Measurements from ENCODE around the gene SLMAP.
A peak's percentile ranks its signal among the peaks of the same experiment; 100 is the strongest.

Gene SLMAP

DNA sequence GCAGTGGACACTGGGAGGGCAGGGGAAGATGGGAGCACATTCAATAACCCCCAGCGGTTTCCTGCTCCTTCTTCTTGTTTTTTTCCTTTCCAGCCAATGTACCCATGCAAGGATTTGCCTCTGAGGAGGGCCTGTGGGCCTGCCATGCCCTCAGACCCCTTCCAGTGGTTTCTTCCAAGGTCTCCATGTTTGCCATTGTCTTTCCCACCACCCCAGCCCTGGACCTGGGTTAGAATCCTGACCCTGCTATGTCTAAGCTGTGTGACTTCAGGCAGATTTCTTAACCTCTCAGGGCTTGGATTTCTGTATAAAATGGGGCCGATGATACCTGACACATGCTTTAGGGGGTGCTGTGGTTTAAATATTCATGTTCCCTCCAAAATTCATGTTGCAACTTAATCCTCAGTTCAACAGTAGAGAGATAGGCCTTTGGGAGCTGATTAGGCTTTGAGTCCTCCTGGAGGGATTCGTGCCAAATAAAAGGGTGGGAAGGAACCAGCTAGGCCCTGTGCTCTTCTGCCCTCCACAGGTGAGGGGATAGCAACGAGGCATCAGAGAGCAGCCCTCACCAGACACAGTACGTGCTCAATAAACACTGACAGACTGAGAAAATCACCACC lies 205.8 kb downstream of the SLMAP start:
- no peak for DNase-seq (ENCODE audit: low read depth)

DNA sequence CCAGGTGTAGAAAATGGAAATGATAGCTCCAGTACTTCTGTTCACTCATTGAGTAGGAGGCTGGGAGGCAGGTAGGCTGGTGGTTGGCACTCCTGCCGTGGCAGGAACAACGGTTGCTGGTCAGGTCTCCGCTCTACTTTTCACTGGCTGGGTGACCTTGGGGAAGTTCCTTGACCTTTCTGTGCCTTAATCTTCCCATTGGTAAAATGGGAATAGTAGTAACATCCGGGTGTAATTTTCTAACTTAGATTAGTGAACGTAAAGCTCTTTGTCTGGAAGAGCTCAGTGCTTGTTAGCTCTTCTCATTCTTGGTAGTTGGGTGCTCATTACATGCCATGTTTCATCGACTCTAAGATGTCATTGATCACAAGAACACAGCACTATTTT lies 206.3 kb downstream of the SLMAP start:
- DNase-seq (ENCODE audit: low read depth) = no peak

DNA sequence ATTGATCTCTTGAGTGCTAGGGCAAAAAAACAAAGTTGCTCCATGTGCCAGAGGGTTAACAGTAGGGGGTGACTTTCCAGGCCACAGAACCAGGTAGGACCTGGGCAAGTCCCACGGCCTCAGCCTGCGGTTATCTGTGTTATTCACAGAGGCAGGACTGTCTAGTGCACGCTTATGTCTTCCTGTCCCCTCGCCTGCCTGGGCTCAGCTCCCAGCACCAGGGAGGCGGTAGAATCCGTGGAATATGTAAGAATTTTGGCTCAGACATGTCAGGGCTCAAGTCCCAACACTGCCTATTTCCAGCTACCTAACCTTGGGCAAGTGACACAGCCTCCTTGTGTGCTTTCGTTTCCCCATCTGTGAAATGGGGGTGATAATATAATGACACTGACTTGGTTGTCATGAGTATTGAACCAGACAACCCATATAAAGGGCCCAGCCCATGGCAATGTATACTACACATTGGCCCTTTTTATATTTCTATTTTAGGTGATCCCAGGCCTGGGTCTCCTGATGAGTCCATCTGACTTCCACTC lies 207.8 kb downstream of the SLMAP start:
- no peak for DNase-seq (ENCODE audit: low read depth)

DNA sequence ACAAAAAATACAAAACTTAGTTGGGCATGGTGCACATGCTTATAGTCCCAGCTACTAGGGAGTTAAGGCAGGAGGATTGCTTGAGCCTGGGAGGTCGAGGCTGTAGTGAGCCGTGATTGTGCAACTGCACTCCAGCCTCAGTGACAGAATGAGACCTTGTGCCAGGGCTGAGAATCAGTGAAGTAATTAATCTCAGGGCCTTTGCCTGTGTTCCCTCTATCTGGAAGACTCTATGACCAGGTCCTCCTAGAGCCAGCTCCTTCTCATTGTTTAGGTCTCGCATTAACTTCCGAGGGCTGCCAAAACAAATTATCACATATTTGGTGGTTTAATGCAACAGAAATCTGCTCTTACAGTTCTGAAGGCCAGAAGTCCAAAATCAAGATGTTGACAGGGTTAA lies 210.7 kb downstream of the SLMAP start:
- DNase-seq (ENCODE audit: low read depth) = no peak

DNA sequence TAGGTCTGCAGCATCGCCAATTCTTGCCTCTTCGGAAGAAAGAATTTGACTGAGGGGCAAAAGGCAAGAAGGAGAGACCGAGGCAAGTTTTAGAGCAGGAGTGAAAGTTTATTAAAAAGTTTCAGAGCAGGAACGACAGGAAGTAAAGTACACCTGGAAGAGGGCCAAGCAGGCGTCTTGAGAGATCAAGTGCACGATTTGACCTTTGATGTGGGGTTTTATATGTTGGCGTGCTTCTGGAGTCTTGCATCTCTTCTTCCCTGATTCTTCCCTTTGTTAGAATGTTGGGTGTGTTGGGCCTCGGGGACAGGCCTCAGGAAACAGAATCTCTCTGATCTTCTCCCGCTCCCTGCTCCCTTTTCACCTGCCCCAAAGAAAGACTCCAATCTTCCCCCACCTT lies 211.5 kb downstream of the SLMAP start:
- no peak for DNase-seq (ENCODE audit: low read depth)

DNA sequence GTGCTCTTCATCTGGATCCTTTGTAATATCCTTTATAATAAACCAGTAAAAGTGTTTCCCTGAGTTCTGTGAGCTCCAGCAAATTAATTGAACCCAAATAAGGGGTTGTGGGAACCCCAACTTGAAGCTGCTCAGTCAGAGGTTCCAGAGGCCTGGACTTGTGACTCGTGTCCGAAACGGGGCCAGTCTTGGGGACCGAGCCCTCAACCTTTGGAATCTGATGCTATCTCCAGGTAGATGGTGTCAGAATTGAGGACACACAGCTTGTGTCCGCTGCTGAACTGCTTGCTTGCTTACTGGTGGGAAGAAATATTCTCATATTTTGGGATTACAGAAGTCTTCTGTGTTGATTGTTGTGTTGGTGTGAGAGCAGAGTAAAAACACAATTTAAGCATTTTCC lies 212.4 kb downstream of the SLMAP start:
- DNase-seq (ENCODE audit: low read depth) = no peak

DNA sequence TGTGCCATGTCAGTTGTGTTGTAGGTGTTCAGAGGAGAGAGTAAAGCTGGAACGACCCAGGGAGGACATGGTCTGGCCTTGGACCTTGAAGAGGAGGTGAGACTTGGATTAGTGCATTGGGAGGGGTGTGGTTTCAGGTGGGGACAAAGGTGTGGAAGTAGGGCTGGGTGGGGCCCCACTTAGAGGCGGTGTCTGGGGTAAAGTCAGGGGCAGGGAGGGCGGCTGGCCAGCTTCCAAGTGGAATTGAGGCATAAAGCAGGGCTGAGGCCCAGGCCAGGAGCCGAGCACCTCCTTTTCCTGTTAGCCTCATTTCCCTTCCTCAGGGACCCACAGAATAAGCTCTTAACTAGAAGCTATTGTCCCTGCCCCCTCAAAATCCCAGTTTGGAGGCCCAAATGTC lies 215.9 kb downstream of the SLMAP start:
- no peak for DNase-seq (ENCODE audit: low read depth)

DNA sequence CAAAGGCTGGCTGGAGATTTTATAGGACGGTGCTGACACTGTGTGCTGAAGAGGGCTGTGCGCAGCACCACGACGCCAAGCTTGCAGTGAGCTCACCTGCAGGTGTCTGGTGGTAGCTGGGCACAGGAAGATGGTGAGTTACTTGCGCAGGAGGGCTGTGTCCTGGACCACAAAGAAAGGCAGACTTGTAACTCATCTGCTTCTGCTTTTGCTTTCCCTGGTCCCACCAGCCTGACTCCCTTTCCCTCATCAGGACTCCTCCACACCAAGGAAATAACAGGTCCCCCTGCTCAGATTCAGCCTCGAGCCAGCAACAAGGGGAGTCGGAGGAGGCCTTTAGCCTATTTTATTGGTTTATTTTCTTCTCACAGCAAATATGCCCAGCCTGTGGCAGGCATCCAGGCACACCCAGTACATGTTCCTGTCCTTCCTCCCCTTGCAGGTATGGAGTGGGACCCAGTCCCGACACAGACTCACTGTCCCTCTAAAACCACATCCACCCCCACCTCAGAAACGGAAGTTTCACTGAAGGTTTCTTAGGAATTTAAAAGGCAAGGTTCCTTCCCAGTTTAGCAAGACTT lies 216.5 kb downstream of the SLMAP start:
- DNase-seq (ENCODE audit: low read depth) = no peak

DNA sequence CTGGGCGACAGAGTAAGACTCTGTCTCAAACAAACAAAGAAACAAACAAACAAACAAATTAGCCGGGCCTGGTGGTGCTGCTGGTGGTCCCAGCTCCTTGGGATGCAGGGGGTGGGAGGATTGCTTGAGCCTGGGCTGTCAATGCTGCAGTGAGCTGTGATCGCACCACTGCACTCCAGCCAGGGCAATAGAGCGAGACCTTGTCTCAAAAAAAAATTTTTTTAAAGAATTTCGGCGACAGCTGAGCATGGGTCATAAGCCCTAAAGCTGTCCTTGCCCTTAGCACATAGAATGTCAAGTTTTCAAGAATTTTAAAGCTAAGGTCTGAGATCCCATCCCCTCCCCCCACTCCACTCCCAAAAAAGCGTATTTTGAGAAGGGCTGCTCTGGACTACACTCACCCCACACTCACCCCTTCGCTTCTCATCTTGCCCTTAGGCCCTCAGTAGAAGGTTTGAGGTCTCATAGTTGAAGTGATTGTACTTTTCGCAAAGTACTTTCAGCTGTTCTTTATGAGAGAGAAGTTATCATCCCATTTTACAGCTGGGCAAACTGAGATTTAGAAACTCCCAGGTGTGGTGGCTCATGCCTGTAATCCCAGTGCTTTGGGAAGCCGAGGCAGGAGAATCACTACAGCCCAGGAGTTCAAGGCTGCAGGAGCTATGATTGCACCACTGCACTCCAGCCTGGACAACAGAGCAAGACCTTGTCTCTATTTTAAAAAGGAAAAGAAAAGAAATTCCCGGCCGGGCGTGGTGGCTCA lies 217.8 kb downstream of the SLMAP start:
- DNase-seq (ENCODE audit: low read depth) = no peak

DNA sequence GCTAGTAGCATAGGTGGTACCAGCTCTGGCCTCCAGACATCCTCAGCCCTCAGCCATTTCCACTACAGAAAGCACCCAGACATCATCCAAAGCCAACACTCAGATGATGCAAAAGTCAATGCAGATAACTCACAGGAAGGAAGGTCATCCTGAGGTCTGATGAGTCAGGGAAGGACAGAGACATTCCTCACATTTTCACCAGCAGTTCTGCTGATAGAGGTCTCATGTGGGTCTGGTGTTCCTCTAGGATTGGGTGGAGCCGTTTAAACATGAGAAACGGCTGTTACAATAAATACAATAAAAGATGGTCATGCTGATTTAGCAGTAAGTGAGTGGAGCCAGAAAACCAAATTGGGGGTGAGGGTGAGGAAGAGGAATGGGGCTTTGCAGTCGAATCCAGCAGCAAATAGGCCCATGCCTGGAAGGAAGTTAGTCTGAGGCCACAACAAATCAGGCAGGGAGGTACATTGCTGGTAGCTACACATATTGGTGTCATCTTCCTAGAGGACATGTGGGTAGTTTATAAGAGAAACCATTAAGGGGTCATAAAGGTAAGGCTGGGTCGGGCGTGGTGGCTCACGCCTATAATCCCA lies 218.8 kb downstream of the SLMAP start:
- DNase-seq (ENCODE audit: low read depth) = peak; percentile 85

DNA sequence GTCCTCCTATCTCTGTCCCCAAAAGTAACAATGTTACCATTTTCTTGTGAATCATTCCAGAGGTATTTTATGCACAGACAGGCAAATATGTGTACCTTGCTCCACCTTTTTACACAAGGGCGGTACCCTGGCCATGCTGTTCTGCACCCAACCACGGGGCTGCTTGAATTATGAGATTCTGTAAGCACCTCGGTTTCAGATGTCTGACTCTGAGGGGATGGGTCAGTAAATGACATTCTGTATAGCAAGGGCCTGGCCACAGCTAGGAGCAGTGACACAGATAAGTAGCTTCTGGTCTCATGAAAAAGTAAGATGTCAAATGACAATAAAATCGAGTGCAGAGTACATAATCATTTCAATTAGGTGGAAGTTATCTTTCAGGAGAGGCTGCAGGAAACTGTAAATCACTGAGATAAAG lies 221.7 kb downstream of the SLMAP start:
- DNase-seq (ENCODE audit: low read depth) = no peak

DNA sequence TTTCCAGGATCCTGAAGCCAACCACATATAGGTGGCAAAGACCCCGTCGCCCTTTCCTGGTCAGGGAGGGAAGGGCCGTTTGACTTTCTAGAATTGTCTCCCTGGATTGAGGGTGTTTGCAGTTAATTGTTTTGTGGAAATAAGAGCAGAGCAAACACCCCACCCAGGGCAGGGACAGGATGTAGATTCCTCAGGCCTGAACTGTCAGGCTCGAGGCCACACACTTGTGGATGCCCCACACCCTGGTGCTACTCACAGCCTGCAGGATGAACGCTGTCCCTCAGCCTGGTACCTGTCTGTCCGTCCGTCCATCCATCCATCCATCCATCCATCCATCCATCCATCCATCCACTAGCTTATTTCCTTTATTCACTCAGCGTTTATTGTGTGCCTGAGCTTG lies 222.2 kb downstream of the SLMAP start:
- no peak for DNase-seq (ENCODE audit: low read depth)
